RPMI8226 (cell line): ENCODE results near the gene KAZN.

Experiments used
- DNase-seq: peaks from one replicate; pipeline ENCODE4 v3.0.0-alpha.2; 2015

Gene KAZN

GRCh38 chr1:14615549-14616218 lies 17.2 kb downstream of the KAZN start:
- no peak for DNase-seq

GRCh38 chr1:14616632-14617396 lies 18.3 kb downstream of the KAZN start:
- no peak for DNase-seq

- no peak for DNase-seq
Measured at GRCh38 chr1:14617791-14618190, 19.3 kb downstream of the KAZN start.

GRCh38 chr1:14620941-14621340 lies 22.5 kb downstream of the KAZN start:
- DNase-seq = no peak

GRCh38 chr1:14623090-14623489 lies 24.6 kb downstream of the KAZN start:
- DNase-seq = no peak

- DNase-seq = no peak
Measured at GRCh38 chr1:14624941-14625340, 26.5 kb downstream of the KAZN start.

GRCh38 chr1:14625572-14625971 lies 27.1 kb downstream of the KAZN start:
- no peak for DNase-seq

- no peak for DNase-seq
Measured at GRCh38 chr1:14625996-14626395, 27.5 kb downstream of the KAZN start.

GRCh38 chr1:14626869-14627607 lies 28.6 kb downstream of the KAZN start:
- no peak for DNase-seq

- no peak for DNase-seq
Measured at GRCh38 chr1:14627608-14628489, 29.4 kb downstream of the KAZN start.

GRCh38 chr1:14629363-14630014 lies 31.0 kb downstream of the KAZN start:
- DNase-seq = no peak

GRCh38 chr1:14630986-14631385 lies 32.5 kb downstream of the KAZN start:
- no peak for DNase-seq

- no peak for DNase-seq
Measured at GRCh38 chr1:14631421-14631820, 32.9 kb downstream of the KAZN start.

- no peak for DNase-seq
Measured at GRCh38 chr1:14634486-14634885, 36.0 kb downstream of the KAZN start.

GRCh38 chr1:14635421-14635820 lies 36.9 kb downstream of the KAZN start:
- DNase-seq = no peak

- no peak for DNase-seq
Measured at GRCh38 chr1:14636897-14637632, 38.6 kb downstream of the KAZN start.

GRCh38 chr1:14639291-14640050 lies 41.0 kb downstream of the KAZN start:
- no peak for DNase-seq

GRCh38 chr1:14642712-14643111 lies 44.2 kb downstream of the KAZN start:
- DNase-seq = no peak

GRCh38 chr1:14646973-14647372 lies 48.5 kb downstream of the KAZN start:
- DNase-seq = no peak

GRCh38 chr1:14647777-14648176 lies 49.3 kb downstream of the KAZN start:
- DNase-seq = no peak

GRCh38 chr1:14648391-14648790 lies 49.9 kb downstream of the KAZN start:
- no peak for DNase-seq
